Epithelial cell of esophagus (primary cell): Measurements from ENCODE around the gene ELAVL2.
A peak's percentile ranks its signal among the peaks of the same experiment; 100 is the strongest.

Source experiments
- DNase-seq: peaks from one replicate; pipeline ENCODE4 v3.0.0; 2010; ENCODE audit warnings: low read depth
- H3K4me3 ChIP-seq: 2 replicates; pipeline ENCODE4 v1.5.1; 2011; ENCODE audit warnings: mild to moderate bottlenecking, low read length, control low read depth
- CTCF ChIP-seq: IDR thresholded peaks from 2 replicates; pipeline ENCODE4 v1.5.1; 2011; ENCODE audit warnings: low read depth, mild to moderate bottlenecking, low read length, control low read depth, inconsistent platforms; ENCODE audit not compliant: insufficient read depth; ENCODE audit errors: missing control alignments

ELAVL2 gene

GRCh38 chr9:23702311-23702922, 123.6 kb downstream of the ELAVL2 start:
- peak; percentile 38 for DNase-seq
- H3K4me3 ChIP-seq: no peak overlapping the region
- peak; percentile 27 for TF ChIP-seq CTCF

GRCh38 chr9:23701291-23701690, 124.7 kb downstream of the ELAVL2 start:
- H3K4me3 ChIP-seq: no peak overlapping the region
- no peak for TF ChIP-seq CTCF
- no peak for DNase-seq

GRCh38 chr9:23700359-23700758, 125.7 kb downstream of the ELAVL2 start:
- TF ChIP-seq CTCF: no peak
- no peak for DNase-seq

GRCh38 chr9:23698161-23698560, 127.9 kb downstream of the ELAVL2 start:
- H3K4me3 ChIP-seq: no peak overlapping the region
- TF ChIP-seq CTCF: no peak
- DNase-seq: no peak

More at GRCh38 chr9:23700359-23700758, 125.7 kb downstream of the ELAVL2 start:
- H3K4me3 ChIP-seq: no peak overlapping the region

GRCh38 chr9:23695572-23695971, 130.5 kb downstream of the ELAVL2 start:
- DNase-seq: peak; percentile 85
- no peak overlapping the region for H3K4me3 ChIP-seq
- TF ChIP-seq CTCF: no peak

- no peak for DNase-seq
- H3K4me3 ChIP-seq: no peak overlapping the region
- no peak for TF ChIP-seq CTCF
Measured at GRCh38 chr9:23693374-23693773, 132.7 kb downstream of the ELAVL2 start.

- no peak for DNase-seq
- TF ChIP-seq CTCF: no peak
- no peak overlapping the region for H3K4me3 ChIP-seq
Measured at GRCh38 chr9:23686896-23687295, 139.1 kb downstream of the ELAVL2 start.
